GF-D8 (cell line): ENCODE results near the gene ABHD6.
"Not testable (repeated sequence)": the region's sequence is repeated elsewhere in the genome, so short reads cannot be mapped to it uniquely, and the experiment has no call there.

Source experiments
- DNase-seq: peaks from one replicate; lab custom pipeline; 2025; lab: John Stamatoyannopoulos, UW

ABHD6 gene

GRCh38 chr3:58323529-58324390 is 86.2 kb downstream of the ABHD6 start:
- DNase-seq = no peak

- no peak for DNase-seq
Observed at GRCh38 chr3:58324391-58325390, 87.1 kb downstream of the ABHD6 start.

GRCh38 chr3:58325525-58325992 is 88.0 kb downstream of the ABHD6 start:
- DNase-seq = no peak

- DNase-seq = no peak
Observed at GRCh38 chr3:58326267-58326900, 88.8 kb downstream of the ABHD6 start.

- no peak for DNase-seq
Observed at GRCh38 chr3:58329150-58329921, 91.7 kb downstream of the ABHD6 start.

DNA sequence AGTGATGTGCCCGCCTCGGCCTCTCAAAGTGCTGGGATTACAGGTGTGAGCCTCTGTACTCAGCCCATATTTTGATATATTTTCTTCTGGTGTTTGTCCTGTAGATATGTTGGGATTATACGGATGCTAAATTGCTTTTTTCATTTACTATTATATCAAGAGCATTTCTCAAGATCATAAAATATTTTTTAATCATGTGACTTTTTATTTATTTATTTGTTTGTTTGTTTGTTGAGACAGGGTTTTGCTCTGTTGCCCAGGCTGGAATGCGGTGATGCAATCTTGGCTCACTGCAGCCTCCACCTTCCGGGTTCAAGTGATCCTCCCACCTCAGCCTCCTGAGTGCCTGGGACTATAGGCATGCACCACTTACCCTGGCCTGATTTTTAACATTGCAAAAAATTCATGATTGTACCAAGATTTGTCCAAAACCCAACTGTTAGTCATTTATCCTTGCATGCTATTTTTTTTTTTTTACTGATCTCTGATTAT is 92.4 kb downstream of the ABHD6 start:
- DNase-seq = no peak

- DNase-seq = no peak
Observed at GRCh38 chr3:58331593-58332152, 94.1 kb downstream of the ABHD6 start.

- DNase-seq = peak; percentile 48
Observed at GRCh38 chr3:58332575-58333188, 95.1 kb downstream of the ABHD6 start, which contains the start of gene PXK. Gene PXK (plus strand): TSS chr3:58332892. CDS start chr3:58332989, 97 bp downstream.

- DNase-seq = peak; percentile 30
Observed at GRCh38 chr3:58333206-58334012, 95.8 kb downstream of the ABHD6 start.

DNA sequence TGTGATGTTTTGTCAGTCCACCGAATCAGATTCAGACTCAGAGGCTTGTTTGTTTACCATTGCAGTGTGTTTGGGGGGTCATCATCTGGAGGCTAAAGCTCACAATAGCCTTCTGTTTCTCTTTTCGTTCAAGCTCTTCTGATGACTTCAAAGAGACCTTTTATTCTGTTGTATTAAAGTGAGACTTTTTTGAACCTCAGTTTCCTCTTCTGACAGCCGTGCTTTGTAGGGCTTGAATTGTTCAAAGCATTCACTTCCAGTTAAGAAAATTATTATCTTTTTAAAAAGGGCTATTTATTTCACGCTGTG is 96.4 kb downstream of the ABHD6 start:
- no peak for DNase-seq

DNA sequence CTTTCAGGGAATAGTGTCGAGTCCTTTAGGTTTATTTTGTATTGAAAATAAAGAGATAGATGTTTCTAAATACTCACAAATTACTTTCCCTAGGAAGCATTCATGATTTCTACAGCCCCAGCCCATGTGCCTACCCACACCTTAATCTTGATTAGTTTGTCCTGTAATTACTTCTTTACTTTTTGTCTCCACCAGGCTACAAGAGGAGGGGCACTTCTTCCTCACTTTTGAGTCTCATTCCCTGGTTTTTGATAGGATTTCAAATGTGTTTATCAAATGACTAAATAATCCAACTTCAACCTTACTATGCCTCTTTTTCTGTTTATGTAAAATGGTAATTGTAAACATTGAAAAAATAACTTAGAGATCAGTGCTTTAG is 96.9 kb downstream of the ABHD6 start:
- no peak for DNase-seq

GRCh38 chr3:58335652-58335947 is 98.0 kb downstream of the ABHD6 start:
- DNase-seq = no peak

DNA sequence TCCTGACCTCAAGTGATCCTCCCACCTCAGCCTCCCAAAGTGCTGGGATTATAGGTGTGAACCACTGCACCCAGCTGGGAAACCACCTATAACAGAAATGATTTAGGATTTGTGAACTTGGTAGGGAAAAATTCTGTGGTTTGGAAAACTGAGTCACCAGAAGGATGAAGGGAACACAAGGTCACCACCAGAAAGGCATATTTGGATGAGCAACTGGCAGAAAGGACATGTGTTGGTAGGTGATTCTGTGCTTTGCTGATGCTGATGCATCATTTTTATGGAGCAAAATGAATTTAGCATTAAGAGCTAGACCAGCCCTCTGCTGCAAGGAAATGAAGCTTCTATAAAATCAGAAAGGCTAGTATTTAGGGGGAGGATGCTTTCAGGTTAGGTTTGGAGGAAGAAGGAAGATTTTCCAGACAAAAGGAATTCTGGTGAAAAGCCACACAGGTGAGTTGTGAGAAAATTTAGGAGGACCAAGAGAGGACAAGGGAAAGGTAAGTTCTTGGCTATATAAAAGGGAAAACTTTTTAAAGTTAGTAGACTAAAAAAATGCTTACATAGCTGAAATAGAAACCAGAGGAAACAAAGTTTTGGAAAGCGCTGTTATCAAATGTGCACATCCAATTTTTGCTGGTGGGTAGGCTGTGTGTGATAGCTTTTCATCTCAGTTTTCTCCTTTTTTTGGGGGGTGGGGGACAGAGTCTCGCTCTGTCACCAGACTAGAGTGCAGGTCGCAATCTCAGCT is 98.7 kb downstream of the ABHD6 start:
- no peak for DNase-seq

DNA sequence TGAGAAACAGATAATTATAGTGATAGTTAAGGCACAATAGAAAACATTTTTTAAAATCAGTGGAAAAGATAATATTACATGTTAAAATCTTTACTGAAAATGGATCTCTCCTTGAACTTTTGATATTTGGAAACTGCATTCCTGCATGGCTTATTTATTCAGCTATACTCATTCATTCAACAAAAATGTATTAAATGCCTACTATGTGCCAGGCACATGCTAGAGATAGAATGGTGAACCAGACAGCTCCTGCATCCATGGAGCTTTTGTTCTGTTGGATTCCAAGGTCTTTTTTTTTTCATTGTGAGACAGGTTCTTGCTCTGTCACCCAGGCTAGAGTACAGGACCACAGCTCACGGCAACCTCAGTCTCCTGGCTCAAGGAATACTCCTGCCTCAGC is 99.6 kb downstream of the ABHD6 start:
- no peak for DNase-seq

GRCh38 chr3:58339146-58339545 is 101.6 kb downstream of the ABHD6 start:
- DNase-seq = not testable (repeated sequence)

- no peak for DNase-seq
Observed at GRCh38 chr3:58340594-58341244, 103.1 kb downstream of the ABHD6 start.

GRCh38 chr3:58341376-58341775 is 103.8 kb downstream of the ABHD6 start:
- no peak for DNase-seq

- no peak for DNase-seq
Observed at GRCh38 chr3:58342676-58343075, 105.1 kb downstream of the ABHD6 start.
